ENCODE results near the gene TBL3.

DNA sequence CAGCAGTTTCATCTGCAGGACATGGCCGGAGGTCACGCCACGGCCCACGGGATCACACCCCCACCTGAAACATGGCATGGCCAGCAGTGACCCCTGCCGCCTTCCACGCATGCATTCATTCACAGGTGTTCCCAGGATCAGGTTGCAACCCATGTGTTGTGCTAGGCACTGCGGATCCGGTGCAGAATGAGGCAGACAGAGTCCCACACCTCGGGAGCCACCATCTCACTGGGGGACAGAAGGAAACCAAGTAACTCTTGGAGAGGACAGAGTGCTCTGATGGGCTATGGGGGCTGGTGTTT, 24.5 kb upstream of the TBL3 start:
- TF ChIP-seq, protein P1, sequence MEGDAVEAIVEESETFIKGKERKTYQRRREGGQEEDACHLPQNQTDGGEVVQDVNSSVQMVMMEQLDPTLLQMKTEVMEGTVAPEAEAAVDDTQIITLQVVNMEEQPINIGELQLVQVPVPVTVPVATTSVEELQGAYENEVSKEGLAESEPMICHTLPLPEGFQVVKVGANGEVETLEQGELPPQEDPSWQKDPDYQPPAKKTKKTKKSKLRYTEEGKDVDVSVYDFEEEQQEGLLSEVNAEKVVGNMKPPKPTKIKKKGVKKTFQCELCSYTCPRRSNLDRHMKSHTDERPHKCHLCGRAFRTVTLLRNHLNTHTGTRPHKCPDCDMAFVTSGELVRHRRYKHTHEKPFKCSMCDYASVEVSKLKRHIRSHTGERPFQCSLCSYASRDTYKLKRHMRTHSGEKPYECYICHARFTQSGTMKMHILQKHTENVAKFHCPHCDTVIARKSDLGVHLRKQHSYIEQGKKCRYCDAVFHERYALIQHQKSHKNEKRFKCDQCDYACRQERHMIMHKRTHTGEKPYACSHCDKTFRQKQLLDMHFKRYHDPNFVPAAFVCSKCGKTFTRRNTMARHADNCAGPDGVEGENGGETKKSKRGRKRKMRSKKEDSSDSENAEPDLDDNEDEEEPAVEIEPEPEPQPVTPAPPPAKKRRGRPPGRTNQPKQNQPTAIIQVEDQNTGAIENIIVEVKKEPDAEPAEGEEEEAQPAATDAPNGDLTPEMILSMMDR (IDR thresholded peaks at IDR 0.05): no peak
- no peak for TF ChIP-seq POLR2A (IDR thresholded peaks at IDR 0.05)
